Stomach (tissue), 4 donors: ENCODE results near the gene FBXL22.

ENCODE experiments used
- CTCF ChIP-seq, 7 experiments: fragments of 450-650 bp in 4 of 7; fragments of 200-600 bp in 3 of 7; sonication (generic) in 3 of 7; IDR thresholded peaks; one replicate each; pipeline ENCODE4 v1.5.1; 2016 to 2019; ENCODE audit warnings: antibody characterized with exemption in 7 of 7, control low read depth in 2 of 7, mild to moderate bottlenecking in 1 of 7
- POLR2A ChIP-seq, 4 donors: fragments of 450-650 bp; IDR thresholded peaks; one replicate each; pipeline ENCODE4 v1.6.1; 2016; ENCODE audit warnings: antibody characterized with exemption in 4 of 4, control low read depth in 2 of 4, mild to moderate bottlenecking in 1 of 4, moderate library complexity in 1 of 4
- POLR2AphosphoS5 ChIP-seq, 3 donors: sonication (generic); formaldehyde crosslinking; IDR thresholded peaks; one replicate each; pipeline ENCODE4 v1.6.1; 2016; ENCODE audit warnings: antibody characterized with exemption in 3 of 3

GRCh38 chr15:63582718-63583426, 14.3 kb upstream of the FBXL22 start:
- no peak for TF ChIP-seq CTCF (IDR thresholded peaks at IDR 0.05)
- TF ChIP-seq POLR2A (IDR thresholded peaks at IDR 0.05): no peak
- no peak for TF ChIP-seq POLR2AphosphoS5 (IDR thresholded peaks at IDR 0.05)
